Mucosa of gallbladder (tissue), 1 donor: ENCODE data around the gene FHOD3. TPM values are rescaled to one million over a fixed set of nuclear protein-coding genes. Genes with fewer than 3 reads are reported as not detected.
"Not testable (repeated sequence)": the region's sequence is repeated elsewhere in the genome, so short reads cannot be mapped to it uniquely, and the experiment has no call there.

Source experiments
- DNase-seq: peaks from one replicate; pipeline ENCODE4 v3.0.0-alpha.2; 2020; ENCODE audit warnings: low spot score
- total RNA-seq: library from RNA; stranded (reverse); gene quantifications from one replicate; pipeline ENCODE4 v1.2.1, GENCODE V29; 2021
- donor health status: DM: no; HTN: no; CAD: no.

FHOD3 gene
- total RNA-seq, 1 donor from 2014 or later = 24.9 TPM

DNA sequence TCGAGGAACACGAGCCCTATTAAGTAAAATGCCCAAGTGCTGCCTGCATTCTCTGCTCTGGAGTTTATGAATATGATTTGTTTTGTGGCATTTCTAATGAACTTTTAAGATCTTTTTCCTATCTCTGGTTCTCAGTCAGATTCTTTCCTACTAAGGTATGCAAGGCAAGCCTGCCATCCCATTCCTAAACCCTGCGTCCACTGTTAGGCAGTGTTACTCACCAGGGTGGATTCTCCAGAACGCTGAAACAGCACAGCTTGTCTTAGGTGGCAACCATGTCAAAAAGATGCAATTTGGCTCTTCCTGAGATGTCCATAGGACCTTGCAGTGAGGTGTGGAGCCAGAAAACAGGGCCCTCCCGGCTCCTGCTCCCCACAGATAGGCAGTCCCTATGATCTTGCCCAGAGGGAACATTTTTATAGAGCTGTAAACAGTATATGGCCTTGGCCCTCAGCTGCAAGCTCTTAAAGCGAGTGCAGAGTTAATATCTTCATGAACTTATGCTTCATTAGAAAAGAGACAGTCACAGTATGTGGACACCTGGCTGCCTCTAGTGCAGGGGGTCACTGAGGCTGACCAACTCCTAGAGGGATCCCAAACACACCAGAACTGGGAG, 446.9 kb downstream of the FHOD3 start:
- no peak for DNase-seq

DNA sequence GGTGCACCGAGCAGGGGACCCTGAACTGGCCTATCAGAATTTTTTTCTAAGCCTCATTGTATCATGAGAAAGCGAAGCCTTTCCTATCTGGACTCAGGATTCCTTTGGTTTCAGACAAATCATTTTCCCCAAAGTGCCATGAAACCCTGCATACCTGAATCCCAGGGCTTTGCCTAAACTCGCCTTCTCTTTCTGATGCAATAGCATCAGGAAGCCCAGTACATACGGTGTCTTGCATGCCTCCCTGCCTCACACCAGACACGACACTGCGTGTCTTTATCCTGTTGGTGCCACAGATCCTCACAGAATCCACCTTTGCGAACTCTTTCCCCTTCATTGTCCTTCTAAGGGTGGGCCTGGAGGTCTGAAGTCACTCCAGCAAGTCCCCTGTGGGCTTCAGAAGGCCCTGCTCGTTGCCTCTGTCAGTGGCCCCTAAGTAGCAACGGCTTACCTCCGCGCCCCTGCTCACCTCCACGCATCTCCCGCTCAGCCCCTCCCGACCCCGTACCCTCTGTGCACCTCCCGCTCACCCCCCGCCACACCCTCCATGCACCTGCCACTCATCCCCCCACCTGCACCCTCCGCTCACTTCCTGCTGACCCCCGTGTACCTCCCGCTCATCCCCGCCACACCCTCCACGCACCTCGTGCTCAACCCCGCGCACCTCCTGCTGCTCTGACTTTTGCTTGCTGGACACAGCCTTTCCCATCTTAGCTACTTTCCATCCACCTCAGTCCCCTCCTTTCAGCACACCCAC, 447.9 kb downstream of the FHOD3 start:
- DNase-seq = no peak

DNA sequence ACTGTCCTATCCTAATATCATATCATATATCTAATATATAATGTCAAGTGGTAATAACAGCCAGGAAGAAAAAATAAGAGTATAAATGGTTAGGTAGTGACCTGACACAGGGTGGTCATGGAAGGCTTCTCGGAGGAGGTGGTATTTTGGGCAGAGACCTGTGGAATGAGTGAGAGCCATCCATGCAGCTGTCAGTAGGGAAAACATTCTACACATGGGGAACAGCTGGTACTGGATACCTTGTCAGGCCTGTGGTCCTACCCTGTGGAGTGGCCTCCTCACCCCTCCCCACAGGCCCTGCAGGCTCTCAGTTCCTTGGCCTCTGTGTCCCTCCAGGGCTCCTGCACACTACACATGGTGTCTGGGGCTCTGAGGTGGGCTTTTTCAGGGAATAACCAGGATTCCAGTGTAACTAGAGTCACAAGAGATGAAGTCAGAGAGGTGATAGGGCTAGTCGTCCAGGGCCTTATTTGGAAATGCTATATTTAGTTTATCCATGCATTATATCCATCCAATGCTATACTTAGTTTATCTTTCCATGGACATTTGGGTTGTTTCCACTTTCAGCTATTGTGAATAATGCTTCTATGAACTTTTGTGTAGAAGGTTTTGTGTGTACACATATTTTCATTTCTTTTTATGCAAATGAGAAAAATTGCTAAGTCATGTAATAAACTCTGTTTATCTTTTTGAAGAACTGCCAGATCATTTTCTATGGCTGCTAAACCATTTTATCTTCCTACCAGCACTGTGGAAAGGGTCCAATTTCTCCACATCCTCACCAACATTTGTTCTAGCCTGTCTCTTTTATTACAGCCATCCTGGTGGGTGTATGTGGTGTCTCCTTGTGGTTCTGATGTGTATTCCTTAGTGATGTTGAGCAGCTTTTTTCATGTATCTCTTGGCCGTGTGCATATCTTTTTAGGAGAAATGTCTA, 455.7 kb downstream of the FHOD3 start:
- DNase-seq = no peak

DNA sequence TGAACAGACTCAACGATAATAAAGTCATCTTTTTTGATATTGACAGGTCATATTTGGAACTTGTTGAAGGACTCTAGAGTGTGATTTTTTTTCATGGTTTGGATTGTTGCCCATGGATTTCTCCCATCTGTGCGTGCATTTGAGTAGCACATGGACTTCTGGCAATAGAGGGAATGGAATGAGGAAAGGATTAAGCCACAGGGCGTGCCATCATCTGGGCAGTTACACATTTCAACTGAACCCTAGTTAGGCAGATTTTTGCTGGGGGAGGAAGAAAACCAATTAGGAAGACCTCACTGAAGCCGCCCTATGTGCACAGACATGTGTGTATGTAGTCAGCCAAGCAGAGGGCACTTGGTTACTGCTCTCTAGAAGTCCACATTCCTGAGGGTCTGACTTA, 458.7 kb downstream of the FHOD3 start:
- DNase-seq = no peak

DNA sequence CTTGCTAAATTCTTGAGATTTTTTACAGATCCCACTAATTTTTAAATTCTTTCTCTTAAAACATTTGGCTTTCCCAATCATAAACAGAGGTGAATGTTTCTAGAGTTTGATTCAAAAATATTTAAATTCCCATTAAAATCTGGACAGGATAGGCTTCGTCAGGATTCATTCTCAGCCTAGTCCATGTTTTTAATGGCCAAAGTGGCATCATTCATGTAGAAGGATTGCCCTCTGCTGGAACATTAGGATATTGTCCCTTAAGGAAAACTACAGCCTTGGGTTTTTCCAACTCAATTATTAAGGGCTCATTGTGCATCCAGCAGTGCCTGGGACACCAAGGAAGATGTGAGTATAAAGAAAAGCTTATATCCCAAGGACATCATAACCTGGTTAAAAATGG, 459.6 kb downstream of the FHOD3 start:
- DNase-seq = no peak

DNA sequence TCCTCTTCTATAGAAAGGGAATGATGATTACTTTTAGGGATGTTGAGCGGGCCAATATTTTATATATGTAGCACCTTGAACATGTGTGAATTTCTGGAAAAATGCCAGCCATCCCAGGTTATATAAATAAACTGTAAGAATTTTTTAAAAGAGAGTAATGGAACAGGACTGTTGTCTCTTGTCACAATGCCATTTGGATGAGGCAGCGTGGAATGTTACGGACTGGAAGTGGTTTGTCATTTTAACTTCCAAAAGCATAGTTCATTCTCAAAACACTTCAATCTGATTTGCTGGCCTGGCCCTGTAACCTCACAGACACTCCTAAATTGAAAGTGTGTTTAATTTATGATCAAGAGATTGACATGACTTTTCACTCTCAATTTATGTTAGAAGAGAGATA, 460.5 kb downstream of the FHOD3 start:
- no peak for DNase-seq

DNA sequence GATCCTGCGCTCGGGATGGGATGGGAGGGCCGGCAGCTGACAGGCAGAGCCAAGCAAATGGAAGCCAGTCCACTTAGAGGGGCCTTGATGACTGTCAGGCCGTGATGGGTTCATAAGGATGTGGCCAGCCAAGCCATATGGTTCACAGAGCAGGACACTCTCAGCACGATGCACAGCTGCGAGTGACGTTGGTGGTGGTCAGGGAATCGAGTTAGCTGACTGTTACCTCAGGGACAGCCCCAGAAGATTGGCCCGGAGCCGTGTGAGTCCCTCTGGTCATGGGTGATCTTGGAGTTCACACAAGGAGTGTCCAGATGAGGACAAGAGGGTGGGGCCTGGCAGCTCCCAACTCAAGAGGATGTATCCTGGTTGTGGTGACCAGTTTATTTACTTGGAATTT, 461.1 kb downstream of the FHOD3 start:
- DNase-seq = no peak

DNA sequence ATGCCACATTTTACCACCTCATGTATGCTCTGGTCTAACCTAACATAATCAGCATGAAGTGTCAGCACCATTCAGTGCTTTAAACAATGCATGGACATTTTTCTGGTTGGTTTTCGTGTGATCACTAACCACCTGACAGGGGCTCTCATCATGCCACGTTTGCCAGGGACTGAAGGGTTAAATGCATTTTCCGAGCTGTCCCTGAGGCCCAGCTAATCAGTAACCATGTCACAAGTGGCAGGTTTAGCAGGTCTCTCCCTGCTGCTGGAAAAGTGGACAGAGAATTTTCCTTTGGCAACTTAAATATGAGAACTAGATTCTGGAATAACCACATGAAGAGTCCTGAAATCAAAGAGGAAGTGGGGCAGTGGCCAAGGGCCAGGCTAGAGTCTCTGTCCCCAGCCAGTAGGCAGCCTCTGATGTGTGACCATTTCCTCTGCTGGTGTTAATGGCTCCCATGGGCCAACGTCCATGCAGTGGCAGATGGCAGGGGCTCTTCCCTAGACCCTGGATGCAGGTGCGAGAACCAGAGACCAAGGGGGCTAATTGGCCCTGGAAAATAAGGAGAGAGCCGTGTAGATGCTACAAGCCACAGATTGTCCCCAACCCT, 461.8 kb downstream of the FHOD3 start:
- no peak for DNase-seq

DNA sequence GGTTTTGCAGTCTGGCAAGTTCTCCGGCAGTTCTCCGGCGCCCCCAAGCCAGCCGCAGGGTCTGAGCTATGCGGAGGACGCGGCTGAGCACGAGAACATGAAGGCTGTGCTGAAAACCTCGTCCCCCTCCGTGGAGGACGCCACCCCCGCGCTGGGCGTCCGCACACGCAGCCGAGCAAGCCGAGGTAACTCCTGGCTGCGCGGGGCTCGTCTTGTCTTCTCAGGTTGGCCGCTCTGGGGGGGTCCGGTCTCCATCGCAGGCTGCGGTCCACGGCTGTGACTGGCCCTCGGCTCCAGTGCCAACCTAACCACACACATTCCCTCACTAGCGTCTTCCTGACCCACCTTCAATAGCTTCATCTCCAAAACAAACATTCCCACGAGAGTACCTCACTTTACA, 463.1 kb downstream of the FHOD3 start:
- no peak for DNase-seq

DNA sequence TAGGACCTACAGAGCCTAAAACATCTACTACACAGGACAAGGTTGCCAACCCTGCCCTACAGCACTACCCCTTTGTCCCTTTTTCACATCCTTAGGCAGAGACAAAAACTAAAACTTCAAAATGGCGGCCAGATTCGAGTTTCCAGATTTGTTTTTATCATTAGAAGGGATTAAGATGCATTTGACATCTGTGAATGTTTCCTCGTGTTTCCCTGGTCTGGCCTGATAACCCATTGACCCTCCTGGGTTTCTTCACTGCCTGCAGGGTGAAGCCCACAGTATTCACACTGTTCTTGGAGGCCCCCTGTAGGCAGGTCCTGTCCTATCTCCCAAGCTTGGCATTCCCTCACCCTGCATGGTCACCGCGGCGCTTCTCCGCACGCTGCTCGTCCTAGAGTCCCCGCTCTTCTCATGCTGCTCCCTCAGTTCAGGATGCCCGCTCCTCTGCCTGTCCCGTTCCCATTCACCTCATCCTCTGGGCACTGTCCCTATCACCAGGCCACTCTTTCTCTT, 463.7 kb downstream of the FHOD3 start:
- no peak for DNase-seq

DNA sequence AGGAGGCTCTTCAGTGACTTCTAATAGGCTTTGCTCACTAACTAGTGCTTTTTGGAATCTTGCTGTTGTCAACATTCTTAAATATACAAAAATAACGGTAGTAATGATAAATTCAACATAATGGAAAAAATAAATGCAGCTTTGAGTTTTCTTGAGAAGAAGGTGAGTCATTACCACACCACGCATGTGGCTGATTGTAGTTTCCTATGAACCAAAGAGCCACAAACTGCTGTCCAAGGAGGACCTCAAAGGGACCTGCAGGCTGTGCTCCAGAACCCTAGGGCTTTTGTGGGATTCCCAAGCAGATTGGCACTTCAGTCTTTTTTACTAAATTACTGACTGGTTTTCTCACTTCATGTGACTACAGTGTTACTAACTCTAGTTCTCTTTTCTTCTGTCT, 464.6 kb downstream of the FHOD3 start:
- no peak for DNase-seq

DNA sequence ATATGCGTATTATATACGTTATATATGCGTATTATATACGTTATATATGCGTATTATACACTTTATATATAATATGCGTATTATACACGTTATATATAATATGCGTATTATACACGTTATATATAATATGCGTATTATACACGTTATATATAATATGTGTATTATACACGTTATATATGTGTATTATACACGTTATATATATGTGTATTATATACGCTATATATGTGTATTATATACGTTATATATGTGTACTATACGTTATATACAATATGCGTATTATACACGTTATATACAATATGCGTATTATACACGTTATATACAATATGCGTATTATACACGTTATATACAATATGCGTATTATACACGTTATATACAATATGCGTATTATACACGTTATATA, 465.5 kb downstream of the FHOD3 start:
- DNase-seq = not testable (repeated sequence)

DNA sequence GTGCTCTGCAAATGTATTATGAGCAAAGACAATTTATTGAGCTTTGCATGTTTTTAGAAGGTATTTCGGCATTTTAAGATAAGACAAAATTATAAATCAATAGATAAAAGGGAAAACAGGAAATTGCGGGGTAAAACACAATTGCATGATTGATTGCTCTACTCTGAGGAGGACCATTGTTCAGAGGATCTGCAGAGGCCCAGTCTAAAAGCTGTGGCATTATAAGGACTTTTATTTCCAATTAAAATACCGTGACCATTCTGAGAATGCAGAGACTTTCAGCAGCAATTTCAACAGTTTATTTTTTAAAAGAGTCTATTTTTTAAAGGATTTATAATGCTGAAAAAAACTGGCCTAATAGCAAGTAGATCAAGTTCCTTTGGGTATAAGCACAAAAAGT, 469.3 kb downstream of the FHOD3 start:
- DNase-seq = no peak

DNA sequence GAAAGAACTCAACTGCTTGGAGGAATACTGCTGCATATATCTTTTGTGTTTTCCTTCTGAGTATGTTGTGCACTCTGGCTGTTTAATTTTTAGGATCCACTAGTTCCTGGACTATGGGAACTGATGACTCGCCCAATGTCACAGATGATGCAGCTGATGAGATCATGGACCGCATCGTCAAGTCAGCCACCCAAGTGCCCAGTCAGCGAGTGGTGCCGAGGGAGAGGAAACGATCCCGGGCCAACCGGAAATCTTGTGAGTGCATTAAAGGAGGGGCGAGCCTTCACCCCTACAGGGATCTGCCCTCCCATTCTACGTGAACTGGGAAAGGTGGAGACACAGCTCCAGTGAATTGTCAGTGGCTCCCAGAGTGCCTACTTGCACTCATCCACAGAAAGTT, 471.7 kb downstream of the FHOD3 start:
- DNase-seq = no peak

DNA sequence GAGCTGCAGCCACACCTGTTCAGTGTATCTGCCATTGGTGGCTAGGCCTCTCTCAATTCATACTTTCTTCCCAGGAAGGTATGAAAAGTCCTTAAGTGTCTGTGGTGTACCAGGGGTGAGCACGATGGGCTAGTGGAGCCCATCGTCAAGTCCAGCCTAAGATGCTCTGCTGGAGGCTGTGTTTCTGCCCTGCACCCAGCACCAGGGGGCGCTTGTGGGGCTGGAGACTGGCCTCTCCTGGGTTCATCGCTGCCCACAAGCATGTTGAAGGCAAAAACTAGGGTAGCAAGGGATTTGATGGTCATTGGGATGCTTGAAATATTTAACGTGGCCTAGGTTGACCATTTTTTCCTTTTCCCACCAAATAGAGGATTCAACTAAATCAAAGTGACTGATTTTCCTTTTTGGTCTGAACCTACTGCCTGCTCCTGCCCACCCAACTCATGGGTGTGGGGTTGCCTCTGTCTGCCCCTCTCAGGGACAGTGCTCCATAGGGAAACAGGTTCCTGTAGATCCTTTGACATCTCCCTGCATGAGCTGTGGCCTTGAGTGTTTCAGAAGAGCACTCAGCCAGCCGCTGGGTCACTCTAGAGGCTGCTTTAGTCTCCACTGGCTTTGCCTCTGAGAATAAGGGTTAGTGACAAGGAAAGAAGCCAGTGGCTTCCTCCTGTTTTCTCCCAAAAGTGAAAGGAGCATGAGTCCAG, 472.2 kb downstream of the FHOD3 start:
- no peak for DNase-seq

DNA sequence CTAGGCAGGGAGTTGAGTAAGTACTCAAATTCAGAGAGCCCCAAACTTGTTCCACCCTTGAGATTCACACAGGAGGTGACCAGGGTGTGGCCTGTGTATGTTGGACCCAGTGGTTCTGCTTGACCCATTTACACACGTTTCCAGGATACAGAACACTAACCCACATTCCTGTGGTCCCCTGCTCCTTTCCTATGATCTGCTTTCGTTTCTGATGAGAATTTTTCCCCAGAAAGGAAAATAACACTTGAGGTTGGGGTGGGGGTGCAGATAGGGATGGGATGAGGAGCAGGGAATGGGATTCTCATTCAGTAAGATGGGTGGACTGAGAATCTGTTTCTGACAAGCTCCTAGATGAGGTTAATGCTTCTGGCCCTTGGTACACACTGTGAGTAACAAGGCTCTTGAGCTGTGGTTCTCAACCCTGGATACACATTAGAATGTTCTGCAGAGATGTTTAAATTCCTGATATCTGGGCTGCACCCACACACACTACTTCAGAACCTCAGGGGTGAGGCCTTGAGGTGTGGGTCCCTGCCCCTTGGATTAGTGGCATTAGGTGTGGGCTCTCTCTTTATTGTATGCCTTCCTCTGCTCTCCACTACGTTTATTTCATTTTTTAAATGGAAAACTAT, 472.9 kb downstream of the FHOD3 start:
- no peak for DNase-seq

DNA sequence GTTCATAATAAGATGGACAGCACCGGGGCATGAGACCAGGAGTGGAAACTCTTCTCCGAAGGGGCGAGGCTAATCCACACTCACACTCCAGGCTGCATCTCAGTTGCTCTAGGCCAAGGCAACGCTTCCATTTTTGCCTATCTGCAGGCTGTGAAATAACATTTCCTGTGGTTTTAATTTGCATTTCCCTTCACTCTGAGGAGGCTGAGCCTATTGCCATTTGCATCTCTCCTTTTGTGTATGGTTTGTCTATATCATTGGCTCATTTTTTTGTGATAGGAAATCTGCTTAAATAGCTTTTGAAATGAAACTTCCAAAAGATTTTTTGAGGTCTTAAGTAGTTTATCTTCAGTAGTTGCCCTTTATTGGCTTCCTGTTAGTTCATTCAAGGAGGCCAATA, 473.7 kb downstream of the FHOD3 start:
- no peak for DNase-seq

DNA sequence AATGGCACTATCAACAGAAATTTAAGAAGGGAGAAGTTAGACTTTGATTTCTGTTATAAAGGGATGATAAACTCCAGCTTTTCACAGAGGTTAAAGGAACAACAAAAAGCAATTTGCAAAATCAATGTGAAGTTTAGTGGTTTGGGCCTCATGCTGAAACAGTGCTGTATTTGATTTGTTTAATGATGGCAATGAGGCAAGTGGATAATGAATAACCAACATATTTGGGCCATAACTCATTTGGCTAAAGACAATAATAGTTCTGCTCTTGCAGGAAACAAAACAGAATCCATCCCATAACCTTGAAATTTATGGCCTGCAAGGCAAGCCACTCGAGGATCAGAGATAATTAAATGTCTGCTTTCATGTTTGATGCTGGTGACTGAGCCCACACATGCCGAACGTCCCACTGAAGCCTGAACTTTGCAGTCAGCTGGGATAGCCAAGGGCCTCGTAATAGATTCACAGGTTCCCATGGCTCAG, 474.8 kb downstream of the FHOD3 start:
- no peak for DNase-seq

DNA sequence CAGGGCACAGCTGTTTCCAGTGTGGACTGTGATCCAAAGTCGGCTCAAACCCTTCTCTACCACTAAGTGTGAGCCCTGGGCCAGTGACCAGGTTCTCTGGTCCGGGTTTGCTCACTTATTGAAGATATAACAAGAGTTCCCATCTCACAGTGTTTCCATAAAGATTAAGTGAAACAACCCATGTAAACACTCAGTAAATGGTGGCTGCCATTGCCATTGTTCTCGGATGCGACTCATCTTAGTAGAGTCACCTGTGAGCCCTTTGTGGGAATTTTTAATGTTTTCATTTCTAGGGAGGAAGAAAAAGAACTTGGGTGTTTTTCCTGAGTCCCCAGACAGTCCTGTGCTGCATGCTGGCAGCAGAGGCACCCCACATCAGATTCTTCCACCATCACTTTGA, 477.9 kb downstream of the FHOD3 start:
- no peak for DNase-seq

DNA sequence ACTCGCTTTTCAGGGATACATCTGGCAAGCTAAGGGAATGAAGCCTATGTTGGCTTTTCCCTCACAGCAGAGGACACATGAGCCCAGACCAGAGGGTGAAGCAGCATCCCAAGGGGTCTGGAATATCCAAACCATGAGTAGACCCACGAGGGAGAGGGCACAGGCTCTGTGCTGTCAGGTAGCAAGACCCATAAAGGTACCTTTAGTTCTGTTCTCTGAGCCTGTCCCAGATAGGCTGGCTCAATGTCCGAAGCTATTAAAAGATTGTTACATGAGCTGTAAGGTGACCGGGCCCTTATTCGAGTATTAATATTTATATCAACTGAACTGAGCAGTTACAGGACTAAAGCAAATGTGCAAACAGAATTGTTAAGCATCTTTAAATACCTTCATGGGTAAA, 479.1 kb downstream of the FHOD3 start:
- no peak for DNase-seq

DNA sequence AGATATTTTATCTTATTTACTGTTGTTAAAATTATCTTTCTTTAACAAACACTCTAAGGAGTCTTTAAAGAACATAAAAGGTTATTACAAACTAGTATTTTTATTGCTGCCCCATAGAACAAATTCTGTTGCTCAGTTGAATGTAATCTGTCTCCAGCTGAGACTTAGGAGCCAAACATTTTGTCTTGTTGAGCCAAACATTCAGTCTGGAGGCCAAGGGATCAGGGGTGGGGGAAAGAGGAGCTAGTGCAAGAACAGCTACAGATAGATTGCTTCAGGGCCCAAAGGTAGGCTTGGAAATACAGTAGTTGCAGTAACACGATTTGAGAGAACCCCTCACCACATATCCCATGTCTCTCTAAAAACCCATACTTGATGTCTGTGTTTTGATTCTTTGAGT, 480.1 kb downstream of the FHOD3 start:
- DNase-seq = no peak
